Panc1 (cell line): ENCODE data around the gene ERN2. TPM values are rescaled to one million over a fixed set of nuclear protein-coding genes. Genes with fewer than 3 reads are reported as not detected.

Experiments
- ATAC-seq: fragments of 200-7000 bp; cut with Tn5 transposase; 2 replicates; pipeline ENCODE4 v1.9.1; 2020; ENCODE audit warnings: mild to moderate bottlenecking, moderate library complexity
- BruUV-seq: library from RNA; stranded (reverse); fragments of 400-500 nt; replicated peaks from 2 replicates; lab custom pipeline; 2021; lab: Mats Ljungman, UMichigan
- CTCF ChIA-PET: fragments of 300-600 bp; sonication (Branson Sonifier 250); formaldehyde crosslinking; loops from one replicate; lab custom pipeline; 2022; ENCODE audit warnings: antibody characterized with exemption; lab: Charles Lee
- POLR2A ChIA-PET: fragments of 300-600 bp; sonication (Branson Sonifier 250); formaldehyde crosslinking; loops from one replicate; lab custom pipeline; 2022; ENCODE audit warnings: antibody characterized with exemption; lab: Charles Lee
- DNase-seq: peaks from one replicate; pipeline ENCODE4 v3.0.0-alpha.2; 2010; ENCODE audit warnings: low read depth, low spot score
- H3K27ac ChIP-seq: 2 replicates; pipeline ENCODE4 v1.5.1; 2011; ENCODE audit warnings: mild to moderate bottlenecking, low read length, inconsistent platforms
- H3K27me3 ChIP-seq: fragments of 200-500 bp; sonication (Bioruptor generic); 2 replicates; pipeline ENCODE4 v1.6.0; 2014; ENCODE audit warnings: low read length, inconsistent platforms; ENCODE audit not compliant: control insufficient read depth, insufficient read depth
- H3K36me3 ChIP-seq: fragments of 200-500 bp; sonication (Bioruptor generic); 2 replicates; pipeline ENCODE4 v1.5.1; 2014; ENCODE audit warnings: inconsistent platforms, mild to moderate bottlenecking, low read length, moderate library complexity; ENCODE audit not compliant: control insufficient read depth, insufficient read depth
- H3K4me1 ChIP-seq: 2 replicates; pipeline ENCODE4 v1.5.1; 2011; ENCODE audit warnings: inconsistent platforms, mild to moderate bottlenecking, low read length, moderate library complexity; ENCODE audit not compliant: control insufficient read depth, insufficient read depth
- H3K4me3 ChIP-seq, 2 experiments: 2 replicates each; pipeline ENCODE4 v1.5.1; 2011 to 2012; ENCODE audit warnings: low read depth in 2 of 2, low read length in 2 of 2, mild to moderate bottlenecking in 2 of 2, inconsistent platforms in 1 of 2, moderate library complexity in 1 of 2
- H3K9me3 ChIP-seq: fragments of 200-500 bp; sonication (Bioruptor generic); 2 replicates; pipeline ENCODE4 v1.5.1; 2014; ENCODE audit warnings: low read depth, mild to moderate bottlenecking, inconsistent platforms, low read length, moderate library complexity; ENCODE audit not compliant: control insufficient read depth, insufficient read depth
- CTCF ChIP-seq: fragments of 450-650 bp; IDR thresholded peaks from 2 replicates; pipeline ENCODE4 v1.5.1; 2017; ENCODE audit warnings: mild to moderate bottlenecking
- POLR2AphosphoS5 ChIP-seq: IDR thresholded peaks from 2 replicates; pipeline ENCODE4 v1.6.1; 2012; ENCODE audit warnings: mild to moderate bottlenecking, low read depth, low read length, moderate library complexity
- REST ChIP-seq, 2 experiments: IDR thresholded peaks; 2 replicates each; pipeline ENCODE4 v1.6.1; 2011 to 2012; ENCODE audit warnings: low read depth in 2 of 2, control low read depth in 1 of 2, low read length in 1 of 2, mild to moderate bottlenecking in 1 of 2, moderate library complexity in 1 of 2; ENCODE audit not compliant: insufficient read depth in 1 of 2
- SIN3A ChIP-seq: IDR thresholded peaks from 2 replicates; pipeline ENCODE4 v1.6.1; 2012; ENCODE audit warnings: low read depth, mild to moderate bottlenecking, low read length, moderate library complexity, borderline replicate concordance; ENCODE audit not compliant: insufficient read depth
- TCF7L2 ChIP-seq: IDR thresholded peaks from 2 replicates; pipeline ENCODE4 v1.6.1; 2011; ENCODE audit warnings: mild to moderate bottlenecking, low read depth, low read length, inconsistent platforms
- in situ Hi-C: cut with HindIII; loops from 2 replicates; pipeline ENCODE4 v1.10.0; 2016; ENCODE audit warnings: low sequenced_read_pairs, low pct_unique_long_range_greater_than_20kb
- intact Hi-C: fragments of 100-400 bp; cut with micrococcal nuclease; formaldehyde crosslinking; loops from one replicate; pipeline ENCODE4 v1.10.0; 2022; ENCODE audit not compliant: unreplicated experiment
- total RNA-seq: library from RNA; stranded (reverse); gene quantifications from one replicate; pipeline ENCODE4 v1.2.1, GENCODE V29; 2021; ENCODE audit not compliant: unreplicated experiment

The ERN2 gene
- total RNA-seq, 1 experiment from 2014 or later: not detected

GRCh38 chr16:23670137-23670776 lies 42.8 kb downstream of the ERN2 start:
- Histone ChIP-seq H3K36me3 (peaks cover 15% of the 10 kb centered on the region; the same call in 1 of the 2 replicates), H3K27me3 (no peaks in the 10 kb centered on the region), H3K9me3 (no peaks in the 10 kb centered on the region), H3K27ac (no peak overlapping the region), H3K4me1 (no peaks in the 10 kb centered on the region), H3K4me3 (no peak overlapping the region)
- CTCF ChIA-PET: no interaction called here
- TF ChIP-seq CTCF: no peak
- TF ChIP-seq SIN3A: no peak
- no peak for TF ChIP-seq REST (IDR thresholded peaks at IDR 0.05; ENCODE audit: insufficient read depth in 1 of 2, low read depth in 2 of 2, low read length in 1 of 2)
- TF ChIP-seq POLR2AphosphoS5: no peak
- no peak for TF ChIP-seq TCF7L2
- ATAC-seq (no peak), DNase-seq (no peak)
- POLR2A ChIA-PET: no interaction called here
- no TSS peak for BruUV-seq
- intact Hi-C loops: no loop called here
- in situ Hi-C loops: no loop called here

GRCh38 chr16:23668873-23669272 lies 44.1 kb downstream of the ERN2 start:
- ATAC-seq: no peak
- intact Hi-C loops (no loop called here), in situ Hi-C loops (no loop called here)
- no peak for DNase-seq
- CTCF ChIA-PET: no interaction called here
- H3K27ac ChIP-seq: no peak overlapping the region
- no peak overlapping the region for H3K4me3 ChIP-seq
- POLR2A ChIA-PET: no interaction called here
- H3K27me3 ChIP-seq: no peaks in the 10 kb centered on the region
- no TSS peak for BruUV-seq
- peaks cover 21% of the 10 kb centered on the region for H3K36me3 ChIP-seq
- H3K9me3 ChIP-seq: no peaks in the 10 kb centered on the region
- TF ChIP-seq SIN3A (no peak), REST (IDR thresholded peaks at IDR 0.05; ENCODE audit: insufficient read depth in 1 of 2, low read depth in 2 of 2, low read length in 1 of 2) (no peak), TCF7L2 (no peak), POLR2AphosphoS5 (no peak), CTCF (no peak)
- no peaks in the 10 kb centered on the region for H3K4me1 ChIP-seq
